ENCODE results near the gene BMAL1. TPM values are rescaled to one million over a fixed set of nuclear protein-coding genes. Genes with fewer than 3 reads are reported as not detected.

BMAL1 gene
- total RNA-seq, 1 experiment from 2014 or later, result 3.3 TPM

DNA sequence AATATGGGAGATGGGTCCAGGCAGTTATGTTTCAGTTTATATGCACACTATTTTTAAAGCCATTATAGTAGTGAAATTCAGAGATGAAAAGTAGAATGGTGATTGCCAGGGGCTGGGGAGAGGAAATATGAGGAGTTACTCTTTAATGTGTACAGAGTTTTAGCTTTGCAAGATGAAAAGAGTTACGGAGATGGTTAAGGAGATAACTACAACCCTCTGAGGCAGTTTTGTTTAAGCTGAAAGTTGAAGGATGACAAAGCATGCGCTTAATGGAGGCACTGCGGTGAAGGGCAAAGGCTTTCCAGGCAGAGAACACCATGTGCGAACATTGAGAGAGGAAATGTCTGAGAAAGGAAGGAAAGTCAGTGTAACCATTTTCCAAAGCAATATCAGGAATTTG lies 18.2 kb upstream of the BMAL1 start:
- H4K91ac ChIP-seq (ENCODE audit: insufficient read length, low read depth, low read length), result no peak overlapping the region
- H4K20me1 ChIP-seq (ENCODE audit: control insufficient read depth, insufficient read depth, insufficient read length), result peaks cover 4% of the 10 kb centered on the region
- WGBS (ENCODE audit: extremely low coverage, insufficient read length, low lambda C conversion rate), result no CpG with 5 or more reads among the region's 4 CpGs
- H3K27me3 ChIP-seq (ENCODE audit: insufficient read depth, low read length), result no peaks in the 10 kb centered on the region
- no peak overlapping the region for H2BK12ac ChIP-seq (ENCODE audit: insufficient read length, low read depth, low read length)
- no peak overlapping the region for H2BK15ac ChIP-seq (ENCODE audit: low read depth, low read length)
- no peaks in the 10 kb centered on the region for H3K36me3 Mint-ChIP-seq (ENCODE audit: insufficient read depth in 1 of 3, low read depth in 3 of 3)
- H3K4me1 ChIP-seq (ENCODE audit: insufficient read depth, low read length), result peaks cover 10% of the 10 kb centered on the region; the same call in 1 of the 2 replicates
- H3K9me3 Mint-ChIP-seq, result no peaks in the 10 kb centered on the region
- no peak overlapping the region for H4K8ac ChIP-seq (replicated peaks; ENCODE audit: insufficient read length, low read depth, low read length)
- H3K9me3 ChIP-seq (ENCODE audit: control insufficient read depth, low read depth, low read length), result no peaks in the 10 kb centered on the region
- no peak overlapping the region for H4K5ac ChIP-seq (ENCODE audit: insufficient read length, low read depth, low read length)
- TF ChIP-seq, protein P1, sequence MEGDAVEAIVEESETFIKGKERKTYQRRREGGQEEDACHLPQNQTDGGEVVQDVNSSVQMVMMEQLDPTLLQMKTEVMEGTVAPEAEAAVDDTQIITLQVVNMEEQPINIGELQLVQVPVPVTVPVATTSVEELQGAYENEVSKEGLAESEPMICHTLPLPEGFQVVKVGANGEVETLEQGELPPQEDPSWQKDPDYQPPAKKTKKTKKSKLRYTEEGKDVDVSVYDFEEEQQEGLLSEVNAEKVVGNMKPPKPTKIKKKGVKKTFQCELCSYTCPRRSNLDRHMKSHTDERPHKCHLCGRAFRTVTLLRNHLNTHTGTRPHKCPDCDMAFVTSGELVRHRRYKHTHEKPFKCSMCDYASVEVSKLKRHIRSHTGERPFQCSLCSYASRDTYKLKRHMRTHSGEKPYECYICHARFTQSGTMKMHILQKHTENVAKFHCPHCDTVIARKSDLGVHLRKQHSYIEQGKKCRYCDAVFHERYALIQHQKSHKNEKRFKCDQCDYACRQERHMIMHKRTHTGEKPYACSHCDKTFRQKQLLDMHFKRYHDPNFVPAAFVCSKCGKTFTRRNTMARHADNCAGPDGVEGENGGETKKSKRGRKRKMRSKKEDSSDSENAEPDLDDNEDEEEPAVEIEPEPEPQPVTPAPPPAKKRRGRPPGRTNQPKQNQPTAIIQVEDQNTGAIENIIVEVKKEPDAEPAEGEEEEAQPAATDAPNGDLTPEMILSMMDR (conservative IDR thresholded peaks at IDR 0.05), result no peak
- no peak overlapping the region; a peak in 1 of 5 replicates for H3K4me3 Mint-ChIP-seq
- H3T11ph ChIP-seq (ENCODE audit: low read length), result no peak overlapping the region
- H3K9ac ChIP-seq (ENCODE audit: extremely low read depth, insufficient read length, low read length), result no peak overlapping the region
- H3K27ac ChIP-seq (ENCODE audit: insufficient read length, low read depth, low read length), result no peak overlapping the region
- no peak overlapping the region for H2AFZ ChIP-seq (ENCODE audit: low read length)
- no peak for DNase-seq
- H3K23ac ChIP-seq (ENCODE audit: insufficient read length, low read depth, low read length), result no peak overlapping the region
- no peak overlapping the region for H3K56ac ChIP-seq (ENCODE audit: insufficient read length, low read depth, low read length)
- no peak overlapping the region for H2BK5ac ChIP-seq (ENCODE audit: insufficient read length, low read length)
- H3K79me1 ChIP-seq (ENCODE audit: insufficient read depth, low read depth, low read length, poor library complexity, severe bottlenecking), result no peaks in the 10 kb centered on the region
- H2AK5ac ChIP-seq (ENCODE audit: insufficient read length, low read length), result no peak overlapping the region
- H3K4me1 Mint-ChIP-seq, result peaks cover 33 to 47% of the 10 kb centered on the region in 2 experiments
- no peak overlapping the region for H3K18ac ChIP-seq (ENCODE audit: insufficient read length, low read depth, low read length)
- no peak overlapping the region for H3K14ac ChIP-seq (ENCODE audit: insufficient read depth, low read length)
- H2BK20ac ChIP-seq (ENCODE audit: low read depth, low read length, poor library complexity, severe bottlenecking), result no peak overlapping the region
- no peak overlapping the region for H3K4ac ChIP-seq (ENCODE audit: low read depth, low read length)
- H3K79me2 ChIP-seq (ENCODE audit: insufficient read depth, low read length), result no peaks in the 10 kb centered on the region
- no peak overlapping the region for H3K4me2 ChIP-seq (ENCODE audit: insufficient read depth, insufficient read length, low read length)
- no peaks in the 10 kb centered on the region for H3K23me2 ChIP-seq (ENCODE audit: insufficient read length, low read depth, low read length, poor library complexity, severe bottlenecking)
- no peaks in the 10 kb centered on the region; the same call in none of the 2 replicates for H3K27me3 Mint-ChIP-seq (ENCODE audit: low read depth)
- peak overlapping the region in 1 of 3 experiments; percentile 40; a peak in 1 of 7 replicates for H3K27ac Mint-ChIP-seq
- H2BK120ac ChIP-seq (ENCODE audit: low read depth, low read length, poor library complexity, severe bottlenecking), result no peak overlapping the region
